Measurements from ENCODE around the gene FLT4.

- no peak for TF ChIP-seq POLR2AphosphoS5 (IDR thresholded peaks at IDR 0.05; ENCODE audit: low read depth, low read length)
- no peak for TF ChIP-seq DNMT1 (CRISPR knock-in tag; IDR thresholded peaks at IDR 0.05)
- no peak for TF ChIP-seq ELF4 (CRISPR knock-in tag; IDR thresholded peaks at IDR 0.05; ENCODE audit: borderline replicate concordance)
- no peak for TF ChIP-seq ZNF607 (CRISPR knock-in tag; IDR thresholded peaks at IDR 0.05; ENCODE audit: borderline replicate concordance)
- TF ChIP-seq EZH2 (conservative IDR thresholded peaks at IDR 0.05; ENCODE audit: low read depth, low read length), result no peak
- TF ChIP-seq KLF16 (CRISPR knock-in tag; IDR thresholded peaks at IDR 0.05), result no peak
- TF ChIP-seq NFIC (IDR thresholded peaks at IDR 0.05; ENCODE audit: low read length), result no peak
- TF ChIP-seq MAZ (IDR thresholded peaks at IDR 0.05; ENCODE audit: borderline replicate concordance, low read depth, low read length), result no peak
- no peak for TF ChIP-seq MAZ (CRISPR knock-in tag; IDR thresholded peaks at IDR 0.05; ENCODE audit: low read depth)
- TF ChIP-seq NFRKB (IDR thresholded peaks at IDR 0.05), result no peak
- no peak for TF ChIP-seq MEIS1 (CRISPR knock-in tag; IDR thresholded peaks at IDR 0.05; ENCODE audit: borderline replicate concordance)
Observed at GRCh38 chr5:180684623-180685161, 35.3 kb upstream of the FLT4 start.
